A549 (cell line): ENCODE measurements around the gene TNRC6C. TPM values are rescaled to one million over a fixed set of nuclear protein-coding genes. Genes with fewer than 3 reads are reported as not detected.

Source experiments
- ATOH8 ChIP-seq: fragments of 250-450 bp; sonication (Bioruptor Pico); IDR thresholded peaks from 2 replicates; pipeline ENCODE4 v1.5.0; 2020; ENCODE audit warnings: low read depth, mild to moderate bottlenecking, moderate library complexity
- BCL3 ChIP-seq: fragments of >200 bp; sonication (Bioruptor Twin); formaldehyde crosslinking; IDR thresholded peaks from 3 replicates; pipeline ENCODE4 v1.6.1; 2016
- BHLHE40 ChIP-seq: IDR thresholded peaks from 2 replicates; pipeline ENCODE4 v1.6.1; 2012; ENCODE audit warnings: low read depth, low read length, inconsistent platforms
- CEBPB ChIP-seq, 2 experiments: fragments of >200 bp in 1 of 2; sonication (Bioruptor Twin) in 1 of 2; formaldehyde crosslinking in 1 of 2; IDR thresholded peaks; 2 replicates each; pipeline ENCODE4 v1.6.1; 2012 to 2016
- CHD2 ChIP-seq: fragments of 150-350 bp; IDR thresholded peaks from 2 replicates; pipeline ENCODE4 v1.6.1; 2014; ENCODE audit warnings: low read length; ENCODE audit not compliant: partially characterized antibody
- CHD4 ChIP-seq: fragments of 200-600 bp; sonication (generic); IDR thresholded peaks from 2 replicates; pipeline ENCODE4 v1.6.1; 2016; ENCODE audit warnings: antibody characterized with exemption, mild to moderate bottlenecking, borderline replicate concordance
- EHF ChIP-seq: fragments of 250-450 bp; sonication (Bioruptor Pico); IDR thresholded peaks from 2 replicates; pipeline ENCODE4 v1.5.0; 2020; ENCODE audit warnings: mild to moderate bottlenecking
- EHMT2 ChIP-seq: fragments of 200-600 bp; sonication (generic); IDR thresholded peaks from 2 replicates; pipeline ENCODE4 v1.6.1; 2016; ENCODE audit warnings: antibody characterized with exemption, low read depth, mild to moderate bottlenecking, moderate library complexity
- EP300 ChIP-seq, 2 experiments: fragments of >200 bp; sonication (Bioruptor Twin); formaldehyde crosslinking; IDR thresholded peaks; 2 replicates in 1 of 2; 3 replicates in 1 of 2; pipeline ENCODE4 v1.6.1; 2016 to 2017
- FOSB ChIP-seq: fragments of 250-450 bp; sonication (Bioruptor Pico); IDR thresholded peaks from 2 replicates; pipeline ENCODE4 v1.5.0; 2020; ENCODE audit warnings: mild to moderate bottlenecking, moderate library complexity
- GATA3 ChIP-seq: IDR thresholded peaks from 2 replicates; pipeline ENCODE4 v1.6.1; 2012; ENCODE audit warnings: borderline replicate concordance
- HEYL ChIP-seq: fragments of 250-450 bp; sonication (Bioruptor Pico); IDR thresholded peaks from 2 replicates; pipeline ENCODE4 v1.8.0; 2021; ENCODE audit warnings: mild to moderate bottlenecking, moderate library complexity
- HMGXB4 ChIP-seq: fragments of 250-450 bp; sonication (Bioruptor Pico); IDR thresholded peaks from 2 replicates; pipeline ENCODE4 v1.5.0; 2021; ENCODE audit warnings: mild to moderate bottlenecking, moderate library complexity, borderline replicate concordance
- HOXB13 ChIP-seq: fragments of 250-450 bp; sonication (Bioruptor Pico); IDR thresholded peaks from 2 replicates; pipeline ENCODE4 v1.5.0; 2020; ENCODE audit warnings: low read depth, mild to moderate bottlenecking, moderate library complexity
- KDM1A ChIP-seq: fragments of 200-600 bp; sonication (generic); IDR thresholded peaks from 2 replicates; pipeline ENCODE4 v1.6.1; 2016; ENCODE audit warnings: low read depth, mild to moderate bottlenecking
- MAFK ChIP-seq: fragments of 450-650 bp; IDR thresholded peaks from 2 replicates; pipeline ENCODE4 v1.6.1; 2014; ENCODE audit not compliant: partially characterized antibody
- NFE2L2 ChIP-seq: fragments of 150-350 bp; conservative IDR thresholded peaks from 2 replicates; pipeline ENCODE4 v1.6.1; 2014; ENCODE audit warnings: low read length
- PBX3 ChIP-seq: IDR thresholded peaks from 2 replicates; pipeline ENCODE4 v1.6.1; 2012
- RARB ChIP-seq: fragments of 250-450 bp; sonication (Bioruptor Pico); IDR thresholded peaks from 2 replicates; pipeline ENCODE4 v1.8.0; 2021; ENCODE audit warnings: mild to moderate bottlenecking, moderate library complexity
- RNF2 ChIP-seq: fragments of 200-600 bp; sonication (generic); IDR thresholded peaks from 2 replicates; pipeline ENCODE4 v1.6.1; 2016; ENCODE audit warnings: low read depth, mild to moderate bottlenecking, antibody characterized with exemption, moderate library complexity, borderline replicate concordance
- TFCP2L1 ChIP-seq: fragments of 250-450 bp; sonication (Bioruptor Pico); IDR thresholded peaks from 2 replicates; pipeline ENCODE4 v1.5.0; 2021; ENCODE audit warnings: mild to moderate bottlenecking
- TP53 ChIP-seq: fragments of 250-450 bp; sonication (Bioruptor Pico); IDR thresholded peaks from 2 replicates; pipeline ENCODE4 v1.5.0; 2021; ENCODE audit warnings: mild to moderate bottlenecking, moderate library complexity
- ZC3H11A ChIP-seq: fragments of 450-650 bp; IDR thresholded peaks from 2 replicates; pipeline ENCODE4 v1.6.1; 2014; ENCODE audit warnings: antibody characterized with exemption, mild to moderate bottlenecking
- ZFP36 ChIP-seq: fragments of 450-650 bp; IDR thresholded peaks from 2 replicates; pipeline ENCODE4 v1.6.1; 2014; ENCODE audit warnings: borderline replicate concordance; ENCODE audit not compliant: partially characterized antibody
- ZNF302 ChIP-seq: fragments of 250-450 bp; sonication (Bioruptor Pico); IDR thresholded peaks from 2 replicates; pipeline ENCODE4 v1.9.0; 2021; ENCODE audit warnings: inconsistent platforms, mild to moderate bottlenecking, moderate library complexity
- ZSCAN20 ChIP-seq: fragments of 250-450 bp; sonication (Bioruptor Pico); IDR thresholded peaks from 2 replicates; pipeline ENCODE4 v1.8.0; 2022; ENCODE audit warnings: mild to moderate bottlenecking, moderate library complexity
- polyA plus RNA-seq, 4 experiments: library from polyadenylated mRNA; depleted of rRNA in 3 of 4; stranded (reverse); fragments of >200 nt; fragmentation: RNase III in 1 of 4; extraction: RNeasy Plus Mini Kit Qiagen cat#74134 plus additional on column Dnase treatment in 1 of 4; gene quantifications; 2 replicates in 3 of 4; 3 replicates in 1 of 4; pipeline ENCODE4 v1.2.3, GENCODE V29; 2011 to 2017

Gene TNRC6C
- polyA plus RNA-seq, 2 of the 4 experiments (the other 2 are of a cell fraction): 1.3 to 1.9 TPM

GRCh38 chr17:77957857-77958715, at the start of gene TNRC6C (continued):
- TF ChIP-seq KDM1A (no peak), MAFK (no peak), GATA3 (no peak; the same call in 1 of the 2 replicates), CHD4 (no peak), TFCP2L1 (peak; percentile 64), RARB (CRISPR knock-in tag) (no peak), FOSB (CRISPR knock-in tag) (peak; percentile 80), CHD2 (no peak), CEBPB (IDR thresholded peaks at IDR 0.05) (no peak), TP53 (peak; percentile 59; the same call in 1 of the 2 replicates), PBX3 (no peak), EHF (CRISPR knock-in tag) (no peak), EHMT2 (no peak), ZFP36 (no peak), HEYL (CRISPR knock-in tag) (no peak), NFE2L2 (no peak), RNF2 (peak; percentile 67; the same call in 1 of the 2 replicates), ZNF302 (CRISPR knock-in tag) (no peak), BHLHE40 (peak; percentile 88), EP300 (IDR thresholded peaks at IDR 0.05) (no peak), ZSCAN20 (no peak), HMGXB4 (no peak; the same call in 1 of the 2 replicates), ZC3H11A (no peak), BCL3 (peak; percentile 96), ATOH8 (no peak), HOXB13 (CRISPR knock-in tag) (no peak; the same call in 1 of the 2 replicates)
- TF ChIP-seq, all 56 proteins: peak for 18
